Type B pancreatic cell (in vitro differentiated cells): ENCODE data around the gene LRRTM2. TPM values are rescaled to one million over a fixed set of nuclear protein-coding genes. Genes with fewer than 3 reads are reported as not detected.

ENCODE experiments used
- DNase-seq: peaks from one replicate; pipeline ENCODE4 v3.0.0; 2021; ENCODE audit warnings: mixed read lengths; ENCODE audit not compliant: unreplicated experiment; ENCODE audit errors: extremely low spot score
- H3K27ac Mint-ChIP-seq: 2 replicates; pipeline ENCODE4 v1.8.0; 2021; ENCODE audit warnings: mild to moderate bottlenecking, mixed read lengths
- H3K27me3 Mint-ChIP-seq: 2 replicates; pipeline ENCODE4 v1.8.0; 2021; ENCODE audit warnings: mixed read lengths
- H3K36me3 Mint-ChIP-seq: 2 replicates; pipeline ENCODE4 v1.8.0; 2021; ENCODE audit warnings: mixed read lengths
- H3K4me1 Mint-ChIP-seq: one replicate; pipeline ENCODE4 v1.8.0; 2021; ENCODE audit warnings: mixed read lengths; ENCODE audit not compliant: unreplicated experiment
- H3K4me3 Mint-ChIP-seq: 2 replicates; pipeline ENCODE4 v1.8.0; 2021; ENCODE audit warnings: mild to moderate bottlenecking, mixed read lengths
- H3K9me3 Mint-ChIP-seq: 2 replicates; pipeline ENCODE4 v1.8.0; 2021; ENCODE audit warnings: mixed read lengths
- total RNA-seq: library from RNA; stranded (reverse); gene quantifications from 2 replicates; pipeline ENCODE4 v1.2.1, GENCODE V29; 2021; ENCODE audit warnings: low replicate concordance
- TF ChIP-seq, protein P1 (sequence below): fragments of 200-600 bp; sonication (generic); conservative IDR thresholded peaks from 2 replicates; pipeline ENCODE4 v1.5.0; 2021; ENCODE audit warnings: antibody characterized with exemption, mild to moderate bottlenecking

The LRRTM2 gene
- total RNA-seq, 1 donor from 2014 or later, result 4.6 TPM

GRCh38 chr5:138898299-138898698 is 23.2 kb upstream of the LRRTM2 start:
- DNase-seq, result no peak
- H3K36me3 Mint-ChIP-seq, result peaks cover 64% of the 10 kb centered on the region
- H3K27ac Mint-ChIP-seq, result no peak overlapping the region
- no peaks in the 10 kb centered on the region for H3K27me3 Mint-ChIP-seq
- peaks cover 19% of the 10 kb centered on the region for H3K4me1 Mint-ChIP-seq
- TF ChIP-seq, protein P1, sequence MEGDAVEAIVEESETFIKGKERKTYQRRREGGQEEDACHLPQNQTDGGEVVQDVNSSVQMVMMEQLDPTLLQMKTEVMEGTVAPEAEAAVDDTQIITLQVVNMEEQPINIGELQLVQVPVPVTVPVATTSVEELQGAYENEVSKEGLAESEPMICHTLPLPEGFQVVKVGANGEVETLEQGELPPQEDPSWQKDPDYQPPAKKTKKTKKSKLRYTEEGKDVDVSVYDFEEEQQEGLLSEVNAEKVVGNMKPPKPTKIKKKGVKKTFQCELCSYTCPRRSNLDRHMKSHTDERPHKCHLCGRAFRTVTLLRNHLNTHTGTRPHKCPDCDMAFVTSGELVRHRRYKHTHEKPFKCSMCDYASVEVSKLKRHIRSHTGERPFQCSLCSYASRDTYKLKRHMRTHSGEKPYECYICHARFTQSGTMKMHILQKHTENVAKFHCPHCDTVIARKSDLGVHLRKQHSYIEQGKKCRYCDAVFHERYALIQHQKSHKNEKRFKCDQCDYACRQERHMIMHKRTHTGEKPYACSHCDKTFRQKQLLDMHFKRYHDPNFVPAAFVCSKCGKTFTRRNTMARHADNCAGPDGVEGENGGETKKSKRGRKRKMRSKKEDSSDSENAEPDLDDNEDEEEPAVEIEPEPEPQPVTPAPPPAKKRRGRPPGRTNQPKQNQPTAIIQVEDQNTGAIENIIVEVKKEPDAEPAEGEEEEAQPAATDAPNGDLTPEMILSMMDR, result no peak
- H3K9me3 Mint-ChIP-seq, result no peaks in the 10 kb centered on the region
- no peak overlapping the region for H3K4me3 Mint-ChIP-seq

DNA sequence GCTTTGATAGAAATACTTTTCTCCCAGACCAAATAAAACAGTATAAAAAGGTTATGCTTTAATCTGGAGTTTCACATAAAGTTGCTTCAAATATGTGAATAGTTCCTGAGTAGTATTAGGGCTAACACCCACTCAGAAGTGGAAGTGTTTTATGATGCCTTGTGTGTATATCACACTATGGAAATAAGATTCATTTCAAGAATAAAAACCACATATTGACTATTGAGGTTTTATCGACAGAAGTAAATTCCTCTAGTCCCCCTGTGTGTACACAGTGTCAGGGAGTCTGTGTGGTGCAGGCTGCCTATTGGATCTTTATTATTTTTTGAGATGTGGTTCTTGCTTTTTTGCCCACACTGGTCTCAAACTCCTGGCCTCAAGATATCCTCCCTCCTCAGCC is 20.8 kb upstream of the LRRTM2 start:
- H3K27ac Mint-ChIP-seq, result peak overlapping the region; percentile 37
- no peak overlapping the region for H3K4me3 Mint-ChIP-seq
- peaks cover 8% of the 10 kb centered on the region for H3K4me1 Mint-ChIP-seq
- peaks cover 2% of the 10 kb centered on the region for H3K9me3 Mint-ChIP-seq
- TF ChIP-seq, protein P1, result no peak
- DNase-seq, result no peak
- peaks cover 51% of the 10 kb centered on the region for H3K36me3 Mint-ChIP-seq
- no peaks in the 10 kb centered on the region for H3K27me3 Mint-ChIP-seq

GRCh38 chr5:138890644-138891043 is 15.5 kb upstream of the LRRTM2 start:
- Mint-ChIP-seq H3K4me1 (no peaks in the 10 kb centered on the region), H3K36me3 (peaks cover 59% of the 10 kb centered on the region), H3K9me3 (peaks cover 8% of the 10 kb centered on the region), H3K27me3 (no peaks in the 10 kb centered on the region), H3K27ac (no peak overlapping the region), H3K4me3 (no peak overlapping the region)
- TF ChIP-seq, protein P1, result no peak
- no peak for DNase-seq

GRCh38 chr5:138889994-138890393 is 14.9 kb upstream of the LRRTM2 start:
- no peak for DNase-seq
- Mint-ChIP-seq H3K9me3 (peaks cover 8% of the 10 kb centered on the region), H3K36me3 (peaks cover 55% of the 10 kb centered on the region), H3K4me1 (peaks cover 1% of the 10 kb centered on the region), H3K27ac (no peak overlapping the region), H3K4me3 (no peak overlapping the region), H3K27me3 (no peaks in the 10 kb centered on the region)
- TF ChIP-seq, protein P1, result no peak

GRCh38 chr5:138884554-138884953 is 9.4 kb upstream of the LRRTM2 start:
- peaks cover 59% of the 10 kb centered on the region for H3K36me3 Mint-ChIP-seq
- peaks cover 20% of the 10 kb centered on the region for H3K9me3 Mint-ChIP-seq
- no peaks in the 10 kb centered on the region for H3K27me3 Mint-ChIP-seq
- TF ChIP-seq, protein P1, result no peak
- H3K27ac Mint-ChIP-seq, result peak overlapping the region; percentile 73
- DNase-seq, result no peak
- peak overlapping the region; percentile 4 for H3K4me3 Mint-ChIP-seq
- peaks cover 38% of the 10 kb centered on the region for H3K4me1 Mint-ChIP-seq

DNA sequence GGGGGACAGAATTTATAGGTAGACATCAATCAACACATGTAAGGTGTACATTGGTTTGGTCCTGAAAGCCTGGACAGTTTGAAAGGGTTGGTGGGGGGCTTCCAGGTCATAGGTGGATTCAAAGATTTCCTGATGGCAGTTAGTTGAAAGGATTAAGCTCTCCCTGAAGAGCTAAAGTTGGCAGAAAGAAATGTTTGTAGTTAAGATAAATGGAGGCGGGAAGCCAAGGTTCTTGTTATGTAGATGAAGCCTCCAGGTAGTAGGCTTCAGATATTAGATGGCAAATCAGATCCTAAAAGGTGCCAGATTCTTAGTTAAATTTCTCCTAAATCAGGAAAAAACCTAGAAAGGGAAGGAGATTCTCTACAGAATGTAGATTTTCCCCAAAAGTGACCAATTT is 9.0 kb upstream of the LRRTM2 start:
- TF ChIP-seq, protein P1, result no peak
- peak overlapping the region; percentile 67 for H3K27ac Mint-ChIP-seq
- DNase-seq, result no peak

More for the DNA sequence above, 9.0 kb upstream of the LRRTM2 start:
- peaks cover 20% of the 10 kb centered on the region for H3K9me3 Mint-ChIP-seq
- H3K36me3 Mint-ChIP-seq, result peaks cover 56% of the 10 kb centered on the region
- no peaks in the 10 kb centered on the region for H3K27me3 Mint-ChIP-seq
- peaks cover 38% of the 10 kb centered on the region for H3K4me1 Mint-ChIP-seq
- peak overlapping the region; percentile 71 for H3K4me3 Mint-ChIP-seq
